ENCODE data around the gene OSBPL10.

DNA sequence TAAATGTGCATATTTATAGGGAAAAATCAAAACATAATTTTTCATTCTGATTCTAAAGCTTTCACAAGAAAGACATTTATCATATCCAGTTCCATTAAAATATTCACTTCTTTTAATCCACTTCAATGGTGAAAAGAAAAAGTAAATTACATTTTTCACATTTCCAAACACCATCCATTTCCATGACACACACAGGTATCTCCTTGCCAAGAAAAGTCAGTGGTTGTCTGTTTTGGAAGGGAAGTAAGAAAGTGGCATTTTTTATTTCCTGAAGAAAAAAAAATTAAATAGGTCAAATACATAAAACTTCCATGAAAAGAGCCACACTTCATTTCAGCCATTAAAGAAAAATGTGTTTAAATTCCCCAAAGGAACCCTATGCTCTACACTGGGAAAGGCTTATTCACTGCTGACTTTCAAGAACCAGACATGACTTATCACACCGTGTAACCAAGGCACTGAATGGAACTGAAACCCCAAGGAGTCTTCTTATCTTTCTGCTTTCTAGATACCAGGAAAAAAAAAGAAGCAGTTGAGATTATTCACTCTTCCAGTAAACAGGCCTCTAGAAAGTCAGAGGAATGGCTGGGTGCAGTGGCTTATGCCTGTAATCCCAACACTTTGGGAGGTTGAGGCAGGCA, 44.5 kb downstream of the OSBPL10 start:
- TF ChIP-seq EZH2 (IDR thresholded peaks at IDR 0.05; ENCODE audit: borderline replicate concordance, low read depth, low read length, poor library complexity, severe bottlenecking) = no peak
- TF ChIP-seq, protein P1, sequence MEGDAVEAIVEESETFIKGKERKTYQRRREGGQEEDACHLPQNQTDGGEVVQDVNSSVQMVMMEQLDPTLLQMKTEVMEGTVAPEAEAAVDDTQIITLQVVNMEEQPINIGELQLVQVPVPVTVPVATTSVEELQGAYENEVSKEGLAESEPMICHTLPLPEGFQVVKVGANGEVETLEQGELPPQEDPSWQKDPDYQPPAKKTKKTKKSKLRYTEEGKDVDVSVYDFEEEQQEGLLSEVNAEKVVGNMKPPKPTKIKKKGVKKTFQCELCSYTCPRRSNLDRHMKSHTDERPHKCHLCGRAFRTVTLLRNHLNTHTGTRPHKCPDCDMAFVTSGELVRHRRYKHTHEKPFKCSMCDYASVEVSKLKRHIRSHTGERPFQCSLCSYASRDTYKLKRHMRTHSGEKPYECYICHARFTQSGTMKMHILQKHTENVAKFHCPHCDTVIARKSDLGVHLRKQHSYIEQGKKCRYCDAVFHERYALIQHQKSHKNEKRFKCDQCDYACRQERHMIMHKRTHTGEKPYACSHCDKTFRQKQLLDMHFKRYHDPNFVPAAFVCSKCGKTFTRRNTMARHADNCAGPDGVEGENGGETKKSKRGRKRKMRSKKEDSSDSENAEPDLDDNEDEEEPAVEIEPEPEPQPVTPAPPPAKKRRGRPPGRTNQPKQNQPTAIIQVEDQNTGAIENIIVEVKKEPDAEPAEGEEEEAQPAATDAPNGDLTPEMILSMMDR (conservative IDR thresholded peaks at IDR 0.05; ENCODE audit: low read depth, low read length) = no peak
